ENCODE results near the gene ALDOB. TPM values are rescaled to one million over a fixed set of nuclear protein-coding genes. Genes with fewer than 3 reads are reported as not detected.

The ALDOB gene
- total and polyA plus RNA-seq, 2 experiments from 2014 or later: not detected

GRCh38 chr9:101397746-101398067 is 37.9 kb downstream of the ALDOB start (continued):
- TF ChIP-seq CTCF (conservative IDR thresholded peaks at IDR 0.05; ENCODE audit: low read depth in 2 of 2) (no peak), POLR2AphosphoS5 (IDR thresholded peaks at IDR 0.05; ENCODE audit: low read depth) (no peak), ETS1 (IDR thresholded peaks at IDR 0.05) (no peak), NANOG (IDR thresholded peaks at IDR 0.05; ENCODE audit: borderline replicate concordance) (no peak), EZH2phosphoT487 (IDR thresholded peaks at IDR 0.05; ENCODE audit: unreplicated experiment) (no peak), EZH2 (IDR thresholded peaks at IDR 0.05; ENCODE audit: low read depth, unreplicated experiment) (no peak), JUNB (IDR thresholded peaks at IDR 0.05; ENCODE audit: unreplicated experiment) (no peak), CREB1 (CRISPR knock-in tag; IDR thresholded peaks at IDR 0.05; ENCODE audit: low read depth) (no peak)

- Histone ChIP-seq H2AFZ (no peak overlapping the region), H3K4me1 (ENCODE audit: insufficient read depth) (peaks cover 9% of the 10 kb centered on the region; the same call in 1 of the 2 replicates), H3F3A (replicated peaks; ENCODE audit: low read depth) (no peaks in the 10 kb centered on the region), H3K27ac (ENCODE audit: low read depth) (no peak overlapping the region), H3K36me3 (ENCODE audit: insufficient read depth) (peaks cover 15% of the 10 kb centered on the region), H3K27me3 (ENCODE audit: insufficient read depth) (no peaks in the 10 kb centered on the region), H3K9me2 (ENCODE audit: insufficient read depth) (no peaks in the 10 kb centered on the region), H3K4me2 (no peak overlapping the region), H4K20me1 (replicated peaks; ENCODE audit: insufficient read depth) (peaks cover 35% of the 10 kb centered on the region), H3K4me3 (no peak overlapping the region), H3K79me2 (replicated peaks; ENCODE audit: insufficient read depth) (peaks cover 86% of the 10 kb centered on the region)
- DNase-seq (ENCODE audit: low spot score) (no peak), ATAC-seq (no peak)
- no peak overlapping the region for H3K27ac Mint-ChIP-seq
- H3K36me3 Mint-ChIP-seq (ENCODE audit: low read depth): peaks cover 74% of the 10 kb centered on the region
- H3K4me3 Mint-ChIP-seq: no peak overlapping the region
- peaks cover 17% of the 10 kb centered on the region for H3K9me3 Mint-ChIP-seq
- no peak for TF ChIP-seq CREB1 (CRISPR knock-in tag; IDR thresholded peaks at IDR 0.05; ENCODE audit: low read depth)
- TF ChIP-seq EZH2phosphoT487 (IDR thresholded peaks at IDR 0.05; ENCODE audit: unreplicated experiment): no peak
- no peak for TF ChIP-seq ZNF114 (CRISPR knock-in tag; IDR thresholded peaks at IDR 0.05)
- no peak for TF ChIP-seq ZNF331 (CRISPR knock-in tag; IDR thresholded peaks at IDR 0.05; ENCODE audit: low read depth)
- TF ChIP-seq EZH2 (IDR thresholded peaks at IDR 0.05; ENCODE audit: low read depth, unreplicated experiment): no peak
- no peak for TF ChIP-seq POLR2AphosphoS5 (IDR thresholded peaks at IDR 0.05; ENCODE audit: low read depth)
- TF ChIP-seq CTCF (conservative IDR thresholded peaks at IDR 0.05; ENCODE audit: low read depth in 2 of 2): no peak
- no peak for TF ChIP-seq JUNB (IDR thresholded peaks at IDR 0.05; ENCODE audit: unreplicated experiment)
- no peak for TF ChIP-seq NANOG (IDR thresholded peaks at IDR 0.05; ENCODE audit: borderline replicate concordance)
- no peak for TF ChIP-seq STAT1 (IDR thresholded peaks at IDR 0.05; ENCODE audit: unreplicated experiment)
- no peak for TF ChIP-seq ZNF462 (CRISPR knock-in tag; IDR thresholded peaks at IDR 0.05)
- no peaks in the 10 kb centered on the region; the same call in 2 of the 3 replicates for H3K4me1 Mint-ChIP-seq
- peaks cover 4% of the 10 kb centered on the region for H3K27me3 Mint-ChIP-seq (ENCODE audit: insufficient read depth, low read depth, poor library complexity)
Measured at GRCh38 chr9:101394687-101395086, 40.9 kb downstream of the ALDOB start.
